ENCODE measurements around the gene ITGA5.

DNA sequence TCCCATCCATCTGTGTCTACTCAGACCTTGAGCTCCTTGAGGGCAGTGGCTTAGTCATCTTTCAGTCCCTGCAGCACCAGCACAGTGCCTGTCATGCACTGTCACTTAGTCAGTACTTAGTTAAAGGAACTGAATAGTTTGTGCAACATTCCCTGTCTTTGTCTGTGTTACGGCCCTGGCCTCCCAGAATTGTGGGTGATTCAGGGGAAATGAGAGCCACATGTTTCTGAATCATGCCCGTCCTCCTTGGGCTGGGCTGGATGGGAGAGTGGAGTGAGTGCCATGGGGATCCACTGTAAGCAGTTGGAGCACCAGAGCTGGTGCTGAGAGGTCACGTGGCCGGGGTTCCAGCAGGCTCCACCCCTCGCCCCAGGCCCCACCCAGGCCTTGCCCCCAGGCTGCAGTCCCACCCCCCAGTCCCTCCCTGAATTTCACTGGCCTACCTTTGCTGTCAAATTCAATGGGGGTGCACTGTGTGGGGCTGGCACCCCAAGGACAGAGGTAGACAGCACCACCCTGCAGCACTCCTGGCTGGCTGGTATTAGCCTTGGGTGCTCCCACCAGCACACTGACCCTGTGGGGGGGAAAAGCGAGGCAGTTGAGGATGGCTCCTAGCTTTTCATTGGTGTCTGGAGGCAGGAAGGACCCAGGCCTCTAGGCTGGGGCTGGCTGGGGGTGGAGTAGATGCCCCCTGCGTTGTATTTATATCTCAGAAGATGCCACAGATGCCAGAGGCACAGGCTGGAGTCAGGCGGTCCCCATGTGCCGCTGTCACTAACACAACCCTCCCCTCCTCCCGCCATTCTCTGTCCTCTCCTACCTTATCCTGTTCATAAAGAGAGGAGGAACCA, 7.5 kb downstream of the ITGA5 start:
- TF ChIP-seq EZH2 (IDR thresholded peaks at IDR 0.05) (no peak), POLR2AphosphoS5 (IDR thresholded peaks at IDR 0.05; ENCODE audit: borderline replicate concordance, low read depth, low read length) (no peak)
